Keratinocyte (primary cell): ENCODE data around the gene FRMD1. TPM values are rescaled to one million over a fixed set of nuclear protein-coding genes. Genes with fewer than 3 reads are reported as not detected.

Source experiments
- DNase-seq: peaks from one replicate; pipeline ENCODE4 v3.0.0-alpha.2; 2011; ENCODE audit warnings: low read depth, missing footprints, low spot score
- FAIRE-seq: peaks from 2 replicates; lab custom pipeline; 2011; peaks lifted over from hg19 to GRCh38; lab: Jason Lieb, UNC
- H2AFZ ChIP-seq: 2 replicates; pipeline ENCODE4 v1.6.0; 2012; ENCODE audit warnings: low read length, control low read depth, inconsistent platforms; ENCODE audit not compliant: control insufficient read depth
- H3K27ac ChIP-seq: 2 replicates; pipeline ENCODE4 v1.5.1; 2011; ENCODE audit warnings: low read length; ENCODE audit not compliant: control insufficient read depth, insufficient read depth
- H3K27me3 ChIP-seq: 3 replicates; pipeline ENCODE4 v1.6.0; 2011; ENCODE audit warnings: low read length; ENCODE audit not compliant: control insufficient read depth, insufficient read depth; ENCODE audit errors: extremely low read depth
- H3K36me3 ChIP-seq, 2 experiments: 2 replicates in 1 of 2; 3 replicates in 1 of 2; pipeline ENCODE4 v1.5.1; 2011; ENCODE audit warnings: low read length in 2 of 2, mild to moderate bottlenecking in 1 of 2; ENCODE audit not compliant: control insufficient read depth in 2 of 2, insufficient read depth in 2 of 2; ENCODE audit errors: extremely low read depth in 1 of 2
- H3K4me1 ChIP-seq: 3 replicates; pipeline ENCODE4 v1.5.1; 2011; ENCODE audit warnings: low read length; ENCODE audit not compliant: control insufficient read depth, insufficient read depth; ENCODE audit errors: extremely low read depth
- H3K4me2 ChIP-seq: 3 replicates; pipeline ENCODE4 v1.6.0; 2011; ENCODE audit warnings: low read depth, low read length; ENCODE audit not compliant: control insufficient read depth, insufficient read depth; ENCODE audit errors: extremely low read depth
- H3K4me3 ChIP-seq, 3 experiments: fragments of 200-600 bp in 1 of 3; sonication (generic) in 1 of 3; 2 replicates in 2 of 3; 3 replicates in 1 of 3; pipeline ENCODE4 v1.5.1; 2011 to 2016; ENCODE audit warnings: low read length in 3 of 3, mild to moderate bottlenecking in 3 of 3, control low read depth in 2 of 3, inconsistent platforms in 1 of 3, low read depth in 1 of 3, mixed read lengths in 1 of 3, mixed run types in 1 of 3, moderate library complexity in 1 of 3; ENCODE audit not compliant: control insufficient read depth in 2 of 3, insufficient read depth in 2 of 3; ENCODE audit errors: extremely low read depth in 1 of 3
- H3K79me2 ChIP-seq: 2 replicates; pipeline ENCODE4 v1.6.0; 2012; ENCODE audit warnings: low read length; ENCODE audit not compliant: control insufficient read depth, insufficient read depth
- H3K9ac ChIP-seq: 3 replicates; pipeline ENCODE4 v1.6.0; 2011; ENCODE audit warnings: low read length; ENCODE audit not compliant: control insufficient read depth, insufficient read depth; ENCODE audit errors: extremely low read depth
- H3K9me1 ChIP-seq: 3 replicates; pipeline ENCODE4 v1.6.0; 2011; ENCODE audit warnings: low read length; ENCODE audit not compliant: control insufficient read depth, insufficient read depth; ENCODE audit errors: extremely low read depth
- H3K9me3 ChIP-seq: 2 replicates; pipeline ENCODE4 v1.5.1; 2012; ENCODE audit warnings: low read depth, low read length; ENCODE audit not compliant: control insufficient read depth
- H4K20me1 ChIP-seq: 3 replicates; pipeline ENCODE4 v1.6.0; 2011; ENCODE audit warnings: low read length; ENCODE audit not compliant: control insufficient read depth, insufficient read depth; ENCODE audit errors: extremely low read depth
- CTCF ChIP-seq, 3 experiments: IDR thresholded peaks in 1 of 3; conservative IDR thresholded peaks in 1 of 3; optimal IDR thresholded peaks in 1 of 3; 2 replicates in 2 of 3; 3 replicates in 1 of 3; pipeline versions ENCODE3 to v1.5.1; 2011; ENCODE audit warnings: low read length in 3 of 3, mild to moderate bottlenecking in 3 of 3, moderate library complexity in 2 of 3, control low read depth in 1 of 3, inconsistent platforms in 1 of 3; ENCODE audit not compliant: insufficient read depth in 2 of 3; ENCODE audit errors: extremely low read depth in 1 of 3
- EZH2 ChIP-seq: IDR thresholded peaks from one replicate; pipeline ENCODE4 v1.6.1; 2012; ENCODE audit warnings: inconsistent platforms, mild to moderate bottlenecking, low read length, moderate library complexity
- dilution Hi-C: fragments of 300-500 bp; cut with MboI; formaldehyde crosslinking; loops from one replicate; pipeline ENCODE4 v1.7.0; 2020; ENCODE audit warnings: low sequenced_read_pairs; ENCODE audit not compliant: extremely low pct_ligation_motif_present
- polyA plus RNA-seq, 5 experiments: library from polyadenylated mRNA; depleted of rRNA in 3 of 5; stranded (reverse) in 3 of 5; stranded (forward) in 1 of 5; unstranded in 1 of 5; fragments of >200 nt; gene quantifications; 1 replicate in 1 of 5; 2 replicates in 3 of 5; 3 replicates in 1 of 5; pipeline versions ENCODE4 v1.2.1 to v1.2.3, GENCODE V29; 2011 to 2012; ENCODE audit warnings: missing spikeins in 2 of 5, low read depth in 1 of 5, low replicate concordance in 1 of 5

FRMD1 gene
- polyA plus RNA-seq, 1 donor (not counting 4 experiments of a cell fraction or from before 2014, with no cell fraction given), result not detected

GRCh38 chr6:168122521-168122920 lies 43.5 kb upstream of the FRMD1 start:
- Histone ChIP-seq H4K20me1 (no peaks in the 10 kb centered on the region), H3K4me3 (no peak overlapping the region), H3K9me3 (peaks cover 1% of the 10 kb centered on the region), H3K4me2 (no peak overlapping the region), H2AFZ (no peak overlapping the region), H3K27ac (no peak overlapping the region), H3K36me3 (no peaks in the 10 kb centered on the region), H3K79me2 (no peaks in the 10 kb centered on the region), H3K27me3 (peaks cover 1% of the 10 kb centered on the region), H3K9ac (no peak overlapping the region), H3K4me1 (no peaks in the 10 kb centered on the region), H3K9me1 (no peaks in the 10 kb centered on the region)
- TF ChIP-seq EZH2 (no peak), CTCF (optimal IDR thresholded peaks at IDR 0.05 in 1 of 3, IDR thresholded peaks at IDR 0.05 in 1 of 3, conservative IDR thresholded peaks at IDR 0.05 in 1 of 3; ENCODE audit: extremely low read depth in 1 of 3, insufficient read depth in 2 of 3, low read length in 3 of 3) (no peak)
- dilution Hi-C loops, result no loop called here
- no peak for DNase-seq
- FAIRE-seq, result no peak

GRCh38 chr6:168122011-168122410 lies 43.0 kb upstream of the FRMD1 start:
- DNase-seq, result no peak
- H3K4me2 ChIP-seq, result no peak overlapping the region
- no peak for FAIRE-seq
- no peaks in the 10 kb centered on the region for H3K27me3 ChIP-seq
- no peak overlapping the region for H2AFZ ChIP-seq
- H3K4me3 ChIP-seq, result no peak overlapping the region
- dilution Hi-C loops, result no loop called here
- H3K27ac ChIP-seq, result no peak overlapping the region
- H3K9ac ChIP-seq, result no peak overlapping the region
- no peak for TF ChIP-seq CTCF (optimal IDR thresholded peaks at IDR 0.05 in 1 of 3, IDR thresholded peaks at IDR 0.05 in 1 of 3, conservative IDR thresholded peaks at IDR 0.05 in 1 of 3; ENCODE audit: extremely low read depth in 1 of 3, insufficient read depth in 2 of 3, low read length in 3 of 3)
- TF ChIP-seq EZH2, result no peak
- H4K20me1 ChIP-seq, result no peaks in the 10 kb centered on the region
- peaks cover 1% of the 10 kb centered on the region for H3K9me3 ChIP-seq
- H3K79me2 ChIP-seq, result no peaks in the 10 kb centered on the region
- H3K36me3 ChIP-seq, result no peaks in the 10 kb centered on the region
- no peaks in the 10 kb centered on the region for H3K4me1 ChIP-seq
- no peaks in the 10 kb centered on the region for H3K9me1 ChIP-seq
